Retinal pigment epithelial cell (primary cell): ENCODE results near the gene MTA1.

Experiments used
- DNase-seq: peaks from one replicate; pipeline ENCODE4 v3.0.0-alpha.2; 2010; ENCODE audit warnings: low read depth
- H3K4me3 ChIP-seq: 2 replicates; pipeline ENCODE4 v1.5.1; 2011; ENCODE audit warnings: mild to moderate bottlenecking, low read length, control low read depth, moderate library complexity
- CTCF ChIP-seq: conservative IDR thresholded peaks from 2 replicates; pipeline ENCODE4 v1.5.1; 2011; ENCODE audit warnings: low read depth, low read length, control low read depth, inconsistent platforms

Gene MTA1

GRCh38 chr14:105411017-105411941, 8.3 kb upstream of the MTA1 start:
- peak overlapping the region; percentile 25 for H3K4me3 ChIP-seq
- DNase-seq = no peak
- TF ChIP-seq CTCF = no peak

DNA sequence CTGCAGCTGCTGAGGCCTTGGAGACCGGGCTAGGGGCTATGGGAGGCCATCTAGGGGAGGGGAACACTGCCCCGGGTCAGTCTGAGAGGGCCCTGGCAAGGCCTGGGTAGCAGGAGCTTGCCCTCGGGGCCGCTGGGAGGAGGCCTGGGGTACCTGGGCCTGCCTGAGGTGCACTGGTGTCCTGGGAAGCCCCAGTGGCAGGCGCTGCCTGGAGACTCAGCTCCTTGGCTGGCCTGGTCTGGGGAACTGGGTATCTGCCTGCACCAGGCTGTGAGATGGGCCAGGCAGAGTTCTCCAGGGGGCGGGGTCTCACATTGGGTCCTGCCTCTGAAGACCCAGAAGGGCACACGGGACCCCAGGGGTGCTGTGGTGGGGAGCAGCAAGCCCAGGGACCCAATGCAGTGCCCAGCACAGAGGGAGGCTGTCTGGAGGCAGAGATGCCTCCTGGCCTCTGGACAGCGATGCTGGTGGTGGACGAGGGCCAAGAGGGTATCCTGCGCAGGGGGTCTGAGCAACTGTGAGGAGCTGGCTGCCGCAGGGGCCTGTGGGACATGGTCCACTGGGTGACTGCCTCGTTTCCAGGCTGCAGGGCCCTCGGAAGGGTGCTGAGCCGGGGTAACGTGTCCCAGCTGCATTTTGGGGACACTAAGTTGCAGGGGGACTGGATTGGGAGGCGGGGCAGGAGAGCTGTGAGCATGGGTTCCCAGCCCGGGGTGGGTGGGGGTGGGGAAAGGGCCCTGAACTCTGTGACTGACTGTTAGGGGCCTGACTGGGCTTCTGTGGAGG, 7.4 kb upstream of the MTA1 start:
- no peak overlapping the region for H3K4me3 ChIP-seq
- TF ChIP-seq CTCF = no peak
- no peak for DNase-seq

DNA sequence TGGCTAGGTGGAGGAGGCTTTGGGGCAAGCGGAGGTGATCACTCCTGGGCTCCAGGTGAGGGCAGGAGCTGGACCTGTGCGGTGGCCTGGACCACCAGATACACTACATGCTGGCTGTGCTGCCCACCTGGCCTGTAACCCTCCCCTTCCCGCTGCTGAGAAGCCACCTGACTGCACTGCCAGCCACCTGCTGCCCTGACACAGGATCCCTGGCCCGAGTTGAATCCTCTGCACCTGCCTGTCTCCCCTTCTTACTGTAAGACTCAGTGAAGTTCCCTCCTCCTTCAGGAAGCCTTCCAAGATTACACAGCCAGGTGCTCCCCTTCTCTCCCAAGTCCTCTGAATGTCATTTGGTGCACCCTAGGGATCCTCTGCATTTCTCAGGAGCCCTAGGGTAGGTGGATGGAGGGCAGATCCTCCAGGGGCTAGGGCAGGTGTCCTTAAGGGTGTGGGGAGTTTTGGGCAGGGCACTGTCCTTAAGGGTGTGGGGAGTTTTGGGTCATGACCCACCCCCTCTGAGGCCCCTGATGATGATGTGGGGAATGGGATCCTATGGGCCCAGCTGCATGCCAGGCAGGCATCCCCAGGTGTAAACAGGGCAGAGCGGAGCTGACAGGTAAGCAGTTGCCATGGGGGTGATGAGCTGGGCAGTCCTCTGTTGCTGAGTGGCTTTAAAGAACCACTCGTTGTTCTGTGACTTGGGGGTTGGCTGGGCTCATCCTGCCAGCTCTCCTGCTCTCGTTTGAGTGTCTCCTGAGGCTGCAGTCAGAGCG, 6.7 kb upstream of the MTA1 start:
- no peak for DNase-seq
- no peak overlapping the region for H3K4me3 ChIP-seq
- TF ChIP-seq CTCF = no peak

- H3K4me3 ChIP-seq = no peak overlapping the region
- DNase-seq = no peak
- TF ChIP-seq CTCF = no peak
These were observed 6.1 kb upstream of the MTA1 start for GRCh38 chr14:105413544-105413886.

DNA sequence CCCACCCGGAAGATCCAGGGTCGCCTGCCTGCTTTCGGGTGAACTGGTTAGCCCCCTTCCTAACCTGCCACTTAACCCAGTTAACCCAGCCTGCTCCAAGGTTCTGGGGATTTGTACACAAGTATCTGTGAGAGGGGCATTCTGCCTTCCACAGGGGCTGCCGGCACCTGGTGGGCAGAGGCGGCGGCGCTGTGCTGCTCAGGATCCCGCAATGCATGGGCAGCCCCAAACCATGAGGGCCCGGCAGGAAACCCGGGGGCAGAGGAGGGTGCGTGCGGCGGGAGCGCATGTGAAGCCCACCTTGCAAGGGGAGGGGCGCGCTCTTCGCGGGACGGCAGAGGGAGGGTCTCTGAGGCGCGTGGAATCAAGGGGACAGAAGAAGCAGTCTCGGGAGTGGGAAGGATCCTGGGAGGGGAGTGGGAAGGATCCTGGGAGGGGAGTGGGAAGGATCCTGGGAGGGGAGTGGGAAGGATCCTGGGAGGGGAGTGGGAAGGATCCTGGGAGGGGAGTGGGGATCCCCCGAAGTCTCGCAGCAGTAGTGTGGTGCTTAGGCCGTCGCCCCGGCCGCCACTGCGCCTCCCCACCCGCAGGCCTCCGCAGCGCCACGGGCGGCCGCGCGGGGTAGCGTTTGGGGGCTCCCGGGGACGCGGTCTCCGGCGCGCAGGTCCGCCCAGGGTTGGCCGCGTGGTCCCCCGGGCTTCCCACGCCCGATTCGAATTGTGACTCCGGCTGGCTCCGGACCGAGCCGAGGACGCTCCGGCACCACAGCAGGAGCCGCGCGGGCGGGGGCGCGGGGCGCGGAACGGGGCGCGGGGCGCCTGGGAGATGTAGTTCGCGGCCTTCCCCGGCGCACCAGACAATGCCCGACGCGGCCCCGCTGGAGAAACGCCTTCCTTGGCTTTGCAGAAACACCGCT, 4.9 kb upstream of the MTA1 start:
- peak overlapping the region; percentile 35 for H3K4me3 ChIP-seq
- DNase-seq = no peak
- TF ChIP-seq CTCF = peak; percentile 51
